Motor neuron (in vitro differentiated cells): Measurements from ENCODE around the gene SUN2. TPM values are rescaled to one million over a fixed set of nuclear protein-coding genes. Genes with fewer than 3 reads are reported as not detected.

Experiments used
- ATAC-seq, 8 experiments: fragments of 200-7000 bp; cut with Tn5 transposase; replicated peaks in 6 of 8; 2 replicates each; pipeline ENCODE4 v1.8.0; 2021; ENCODE audit warnings: mild to moderate bottlenecking in 8 of 8, moderate library complexity in 8 of 8
- H3K27ac ChIP-seq, 2 donors: fragments of 250-450 bp; sonication (Bioruptor Pico); 2 replicates each; pipeline ENCODE4 v1.9.0; 2021; ENCODE audit warnings: antibody characterized with exemption in 2 of 2, mild to moderate bottlenecking in 2 of 2, moderate library complexity in 1 of 2
- H3K4me1 ChIP-seq, 2 donors: fragments of 250-450 bp; sonication (Bioruptor Pico); replicated peaks in 1 of 2; 2 replicates each; pipeline ENCODE4 v1.6.1; 2021; ENCODE audit warnings: antibody characterized with exemption in 2 of 2, mild to moderate bottlenecking in 2 of 2, moderate library complexity in 1 of 2
- H3K4me3 ChIP-seq, 5 donors: fragments of 250-450 bp; sonication (Bioruptor Pico); 2 replicates each; pipeline ENCODE4 v1.9.0; 2021; ENCODE audit warnings: antibody characterized with exemption in 5 of 5, mild to moderate bottlenecking in 5 of 5, moderate library complexity in 4 of 5
- WGBS, 10 experiments: fragments of 450-650 bp; shearing (Covaris generic); methylation state at CpG; one replicate each; pipeline ENCODE4 v1.0.0; 2022; 5-methylcytosine and 5-hydroxymethylcytosine counted together
- in situ Hi-C, 9 experiments: fragments of 400-800 bp; cut with MboI; loops; one replicate each; pipeline ENCODE4 v1.15.0; 2021; ENCODE audit warnings: low sequenced_read_pairs in 9 of 9, low pct_unique_long_range_greater_than_20kb in 2 of 9; ENCODE audit not compliant: unreplicated experiment in 9 of 9
- total RNA-seq, 8 experiments: library from RNA; unstranded; fragments of 300-600 nt; gene quantifications; 2 replicates each; pipeline versions ENCODE4 v1.2.3 to v1.2.4, GENCODE V29; 2022

SUN2 gene
- total RNA-seq, 8 experiments from 2014 or later = 29.8 to 49.9 (median 38.0) TPM

DNA sequence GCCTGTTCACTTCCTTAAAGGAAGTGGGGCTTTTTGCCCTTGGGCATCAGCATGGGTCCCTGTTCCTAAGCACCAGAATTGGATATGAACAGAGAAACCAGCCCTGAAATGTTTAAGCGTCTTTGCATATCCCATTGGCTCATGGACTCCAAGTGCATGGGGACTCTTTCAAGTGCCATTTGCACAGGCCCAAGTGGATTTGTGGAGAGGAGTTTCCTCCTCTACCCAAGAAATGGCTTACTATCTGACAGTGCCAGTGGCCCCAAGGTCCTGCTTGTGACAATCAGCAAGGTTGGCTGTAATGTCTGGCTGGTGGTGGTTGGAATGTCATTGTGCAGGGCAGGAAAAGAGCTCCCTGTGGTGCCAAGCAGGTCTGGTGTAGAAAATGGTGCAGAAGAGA, 70.0 kb downstream of the SUN2 start:
- in situ Hi-C loops = no loop called here
- 86 to 100% (median 100%) methylated on average over 1 of the region's 1 CpG; no CpG with 5 or more reads in 7 of the 10 experiments for WGBS, 10 experiments

GRCh38 chr22:38684895-38685294, 70.9 kb downstream of the SUN2 start:
- ATAC-seq = no peak
- in situ Hi-C loops = no loop called here

More for the DNA sequence above, 70.0 kb downstream of the SUN2 start:
- Histone ChIP-seq H3K4me3 (no peak overlapping the region), H3K27ac (no peak overlapping the region), H3K4me1 (peaks cover 0 to 3% of the 10 kb centered on the region in 2 donors)
- no peak for ATAC-seq

More at GRCh38 chr22:38684895-38685294, 70.9 kb downstream of the SUN2 start:
- Histone ChIP-seq H3K4me3 (no peak overlapping the region), H3K27ac (no peak overlapping the region), H3K4me1 (peaks cover 0 to 3% of the 10 kb centered on the region in 2 donors)
- WGBS, 10 experiments = 73 to 100% (median 89%) methylated on average over 1 to 8 of the region's 9 CpGs; no CpG with 5 or more reads in 2 of the 10 experiments

Other genes starting within 250 kb of the SUN2 start
- 100 to 1,000 TPM; 209 to 667 (median 286) TPM for gene DDX17, start 249.7 kb downstream of the SUN2 start, total RNA-seq
- gene DMC1, start 185.8 kb downstream of the SUN2 start, total RNA-seq = 1 to 10 TPM in 3 of 8 experiments, under 1 TPM in 5; 0.15 to 7.4 (median 0.67) TPM
- gene FAM227A, start 99.6 kb downstream of the SUN2 start, total RNA-seq = 1 to 10 TPM in 7 of 8 experiments, under 1 TPM in 1; 0.66 to 7.8 (median 5.8) TPM
- 10 to 100 TPM; 18.7 to 42.4 (median 26.4) TPM for gene CBY1, start 99.4 kb downstream of the SUN2 start, total RNA-seq
- gene TOMM22, start 74.0 kb downstream of the SUN2 start, total RNA-seq = 10 to 100 TPM; 42.2 to 84.3 (median 59.5) TPM
- 10 to 100 TPM; 25.8 to 56.7 (median 28.9) TPM for gene JOSD1, start 55.1 kb downstream of the SUN2 start, total RNA-seq
- gene GTPBP1, start 50.1 kb downstream of the SUN2 start, total RNA-seq = 10 to 100 TPM; 28.8 to 88.7 (median 35.1) TPM
- 10 to 100 TPM; 11.7 to 41.8 (median 23.5) TPM for gene DNAL4, start 38.1 kb upstream of the SUN2 start, total RNA-seq
- 10 to 100 TPM in 2 of 8 experiments, 1 to 10 TPM in 4, under 1 TPM in 2; 0.71 to 15.7 (median 6.1) TPM for gene NPTXR, start 88.0 kb upstream of the SUN2 start, total RNA-seq
- 100 to 1,000 TPM in 1 of 8 experiments, 10 to 100 TPM in 7; 17.6 to 141 (median 36.6) TPM for gene CBX6, start 116.2 kb upstream of the SUN2 start, total RNA-seq
- gene APOBEC3A, start 201.6 kb upstream of the SUN2 start, total RNA-seq = under 1 TPM in 2 of 8 experiments, not detected in 6; 0.16 to 0.71 TPM
- gene APOBEC3B, start 226.3 kb upstream of the SUN2 start, total RNA-seq = 10 to 100 TPM in 1 of 8 experiments, 1 to 10 TPM in 3, under 1 TPM in 4; 0.32 to 15.3 (median 1.1) TPM